Neural cell (in vitro differentiated cells): ENCODE data around the gene ADAP1.

Source experiments
- EP300 ChIP-seq: fragments of 450-650 bp; conservative IDR thresholded peaks from 2 replicates; pipeline ENCODE4 v1.6.1; 2014; ENCODE audit warnings: antibody characterized with exemption, mild to moderate bottlenecking, moderate library complexity; ENCODE audit not compliant: poor library complexity, severe bottlenecking
- EZH2 ChIP-seq: fragments of 200-600, 300-800 bp; shearing (Covaris generic), sonication (generic); IDR thresholded peaks from 2 replicates; pipeline ENCODE4 v1.6.1; 2014; ENCODE audit warnings: antibody characterized with exemption, low read length, borderline replicate concordance, mild to moderate bottlenecking; ENCODE audit not compliant: insufficient read depth, poor library complexity, severe bottlenecking
- MXI1 ChIP-seq: fragments of 450-650 bp; conservative IDR thresholded peaks from 2 replicates; pipeline ENCODE4 v1.6.1; 2014; ENCODE audit warnings: antibody characterized with exemption, mild to moderate bottlenecking; ENCODE audit not compliant: poor library complexity, severe bottlenecking
- POLR2AphosphoS5 ChIP-seq: IDR thresholded peaks from 2 replicates; pipeline ENCODE4 v1.6.1; 2012
- RAD21 ChIP-seq: fragments of 450-650 bp; conservative IDR thresholded peaks from 2 replicates; pipeline ENCODE4 v1.6.1; 2014; ENCODE audit warnings: antibody characterized with exemption, mild to moderate bottlenecking, moderate library complexity
- TAF1 ChIP-seq: IDR thresholded peaks from 2 replicates; pipeline ENCODE4 v1.6.1; 2012; ENCODE audit warnings: low read depth
- TF ChIP-seq, protein P1 (sequence below): fragments of 450-650 bp; IDR thresholded peaks from 2 replicates; pipeline ENCODE4 v1.5.1; 2014; ENCODE audit warnings: antibody characterized with exemption, mild to moderate bottlenecking, moderate library complexity; ENCODE audit not compliant: poor library complexity, severe bottlenecking
- TF ChIP-seq, protein P2 (sequence below): IDR thresholded peaks from 2 replicates; pipeline ENCODE4 v1.6.1; 2012; ENCODE audit warnings: borderline replicate concordance

DNA sequence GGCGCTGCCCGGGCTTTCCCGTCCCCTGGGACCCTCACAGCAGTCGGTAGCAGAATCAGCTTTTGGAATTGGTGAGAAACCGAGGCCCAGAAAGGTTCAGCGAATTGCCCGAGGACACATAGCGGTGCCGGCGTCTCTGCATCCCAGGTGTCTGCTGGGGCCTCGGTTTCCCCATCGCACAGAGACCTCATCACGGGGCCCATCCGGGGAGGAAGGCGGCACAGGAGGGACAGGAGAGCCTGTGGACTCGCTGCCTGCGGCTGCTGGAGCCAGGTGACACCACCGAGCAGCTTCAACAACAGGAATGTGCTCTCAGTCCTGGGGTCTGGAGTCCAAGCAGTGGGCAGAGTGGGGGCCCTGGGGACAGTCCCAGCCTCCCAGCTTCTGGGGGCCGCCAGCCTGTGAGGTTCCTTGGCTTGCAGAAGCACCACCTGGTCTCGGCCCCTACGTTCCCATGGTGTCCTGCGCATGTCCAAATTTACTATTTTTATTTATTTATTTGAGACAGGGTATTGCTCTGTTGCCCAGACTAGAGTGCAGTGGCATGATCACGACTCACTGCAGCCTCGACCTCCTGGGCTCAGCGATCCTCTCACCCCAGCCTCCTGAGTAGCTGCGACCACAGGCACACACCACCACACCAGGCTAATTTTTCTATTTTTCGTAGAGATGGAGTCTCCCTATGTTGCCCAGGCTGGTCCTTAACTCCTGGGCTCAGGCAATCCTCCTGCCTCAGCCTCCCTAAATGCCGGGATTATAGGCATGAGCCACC lies 21.4 kb upstream of the ADAP1 start:
- TF ChIP-seq POLR2AphosphoS5 (no peak), RAD21 (no peak), EP300 (no peak), MXI1 (no peak), EZH2 (no peak), TAF1 (no peak)
- TF ChIP-seq, protein P1, sequence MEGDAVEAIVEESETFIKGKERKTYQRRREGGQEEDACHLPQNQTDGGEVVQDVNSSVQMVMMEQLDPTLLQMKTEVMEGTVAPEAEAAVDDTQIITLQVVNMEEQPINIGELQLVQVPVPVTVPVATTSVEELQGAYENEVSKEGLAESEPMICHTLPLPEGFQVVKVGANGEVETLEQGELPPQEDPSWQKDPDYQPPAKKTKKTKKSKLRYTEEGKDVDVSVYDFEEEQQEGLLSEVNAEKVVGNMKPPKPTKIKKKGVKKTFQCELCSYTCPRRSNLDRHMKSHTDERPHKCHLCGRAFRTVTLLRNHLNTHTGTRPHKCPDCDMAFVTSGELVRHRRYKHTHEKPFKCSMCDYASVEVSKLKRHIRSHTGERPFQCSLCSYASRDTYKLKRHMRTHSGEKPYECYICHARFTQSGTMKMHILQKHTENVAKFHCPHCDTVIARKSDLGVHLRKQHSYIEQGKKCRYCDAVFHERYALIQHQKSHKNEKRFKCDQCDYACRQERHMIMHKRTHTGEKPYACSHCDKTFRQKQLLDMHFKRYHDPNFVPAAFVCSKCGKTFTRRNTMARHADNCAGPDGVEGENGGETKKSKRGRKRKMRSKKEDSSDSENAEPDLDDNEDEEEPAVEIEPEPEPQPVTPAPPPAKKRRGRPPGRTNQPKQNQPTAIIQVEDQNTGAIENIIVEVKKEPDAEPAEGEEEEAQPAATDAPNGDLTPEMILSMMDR = no peak
- TF ChIP-seq, protein P2, sequence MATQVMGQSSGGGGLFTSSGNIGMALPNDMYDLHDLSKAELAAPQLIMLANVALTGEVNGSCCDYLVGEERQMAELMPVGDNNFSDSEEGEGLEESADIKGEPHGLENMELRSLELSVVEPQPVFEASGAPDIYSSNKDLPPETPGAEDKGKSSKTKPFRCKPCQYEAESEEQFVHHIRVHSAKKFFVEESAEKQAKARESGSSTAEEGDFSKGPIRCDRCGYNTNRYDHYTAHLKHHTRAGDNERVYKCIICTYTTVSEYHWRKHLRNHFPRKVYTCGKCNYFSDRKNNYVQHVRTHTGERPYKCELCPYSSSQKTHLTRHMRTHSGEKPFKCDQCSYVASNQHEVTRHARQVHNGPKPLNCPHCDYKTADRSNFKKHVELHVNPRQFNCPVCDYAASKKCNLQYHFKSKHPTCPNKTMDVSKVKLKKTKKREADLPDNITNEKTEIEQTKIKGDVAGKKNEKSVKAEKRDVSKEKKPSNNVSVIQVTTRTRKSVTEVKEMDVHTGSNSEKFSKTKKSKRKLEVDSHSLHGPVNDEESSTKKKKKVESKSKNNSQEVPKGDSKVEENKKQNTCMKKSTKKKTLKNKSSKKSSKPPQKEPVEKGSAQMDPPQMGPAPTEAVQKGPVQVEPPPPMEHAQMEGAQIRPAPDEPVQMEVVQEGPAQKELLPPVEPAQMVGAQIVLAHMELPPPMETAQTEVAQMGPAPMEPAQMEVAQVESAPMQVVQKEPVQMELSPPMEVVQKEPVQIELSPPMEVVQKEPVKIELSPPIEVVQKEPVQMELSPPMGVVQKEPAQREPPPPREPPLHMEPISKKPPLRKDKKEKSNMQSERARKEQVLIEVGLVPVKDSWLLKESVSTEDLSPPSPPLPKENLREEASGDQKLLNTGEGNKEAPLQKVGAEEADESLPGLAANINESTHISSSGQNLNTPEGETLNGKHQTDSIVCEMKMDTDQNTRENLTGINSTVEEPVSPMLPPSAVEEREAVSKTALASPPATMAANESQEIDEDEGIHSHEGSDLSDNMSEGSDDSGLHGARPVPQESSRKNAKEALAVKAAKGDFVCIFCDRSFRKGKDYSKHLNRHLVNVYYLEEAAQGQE = no peak
